ENCODE results near the gene FOXP1.

The FOXP1 gene

DNA sequence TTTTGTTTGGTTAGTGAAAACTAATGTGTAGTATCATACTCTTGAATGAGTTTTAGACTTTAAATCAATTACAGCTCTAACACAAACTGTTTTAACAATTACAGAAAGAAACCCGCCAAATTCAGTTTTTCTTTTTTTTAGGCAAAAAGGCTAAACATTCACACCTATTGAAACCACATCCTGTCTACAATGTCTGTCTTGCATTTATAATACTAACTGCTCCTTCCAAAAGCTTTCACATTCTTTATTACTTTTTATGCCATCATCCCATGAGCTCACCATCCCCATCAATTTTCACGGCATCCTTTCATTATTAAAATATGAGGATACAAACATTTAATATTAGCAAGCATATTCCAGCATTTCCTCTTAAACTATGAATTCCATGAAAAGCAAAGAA, 593.3 kb downstream of the FOXP1 start:
- TF ChIP-seq FOXK2 (IDR thresholded peaks at IDR 0.05) (no peak), ARNT (IDR thresholded peaks at IDR 0.05) (no peak), SUZ12 (IDR thresholded peaks at IDR 0.05) (no peak), ELF4 (IDR thresholded peaks at IDR 0.05) (no peak), CTBP1 (IDR thresholded peaks at IDR 0.05; ENCODE audit: borderline replicate concordance) (no peak), FOXM1 (IDR thresholded peaks at IDR 0.05; ENCODE audit: borderline replicate concordance) (no peak), SP1 (IDR thresholded peaks at IDR 0.05) (no peak), LEF1 (IDR thresholded peaks at IDR 0.05; ENCODE audit: borderline replicate concordance) (no peak), BHLHE40 (IDR thresholded peaks at IDR 0.05; ENCODE audit: borderline replicate concordance) (no peak), ZNF384 (IDR thresholded peaks at IDR 0.05) (no peak), FOXA1 (IDR thresholded peaks at IDR 0.05) (no peak), TARDBP (IDR thresholded peaks at IDR 0.05) (no peak), HDGF (IDR thresholded peaks at IDR 0.05; ENCODE audit: borderline replicate concordance) (no peak)
- TF ChIP-seq, protein P1, sequence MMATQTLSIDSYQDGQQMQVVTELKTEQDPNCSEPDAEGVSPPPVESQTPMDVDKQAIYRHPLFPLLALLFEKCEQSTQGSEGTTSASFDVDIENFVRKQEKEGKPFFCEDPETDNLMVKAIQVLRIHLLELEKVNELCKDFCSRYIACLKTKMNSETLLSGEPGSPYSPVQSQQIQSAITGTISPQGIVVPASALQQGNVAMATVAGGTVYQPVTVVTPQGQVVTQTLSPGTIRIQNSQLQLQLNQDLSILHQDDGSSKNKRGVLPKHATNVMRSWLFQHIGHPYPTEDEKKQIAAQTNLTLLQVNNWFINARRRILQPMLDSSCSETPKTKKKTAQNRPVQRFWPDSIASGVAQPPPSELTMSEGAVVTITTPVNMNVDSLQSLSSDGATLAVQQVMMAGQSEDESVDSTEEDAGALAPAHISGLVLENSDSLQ (IDR thresholded peaks at IDR 0.05) = no peak
- ChIA-PET CTCF (interaction anchor here (0.6 kb wide), 1 partner anchor 614 kb away, joined by 3 read pairs; no protein-coding TSS in a partner anchor), POLR2A (no interaction called here)
- DNase-seq (ENCODE audit: extremely low spot score) = no peak

DNA sequence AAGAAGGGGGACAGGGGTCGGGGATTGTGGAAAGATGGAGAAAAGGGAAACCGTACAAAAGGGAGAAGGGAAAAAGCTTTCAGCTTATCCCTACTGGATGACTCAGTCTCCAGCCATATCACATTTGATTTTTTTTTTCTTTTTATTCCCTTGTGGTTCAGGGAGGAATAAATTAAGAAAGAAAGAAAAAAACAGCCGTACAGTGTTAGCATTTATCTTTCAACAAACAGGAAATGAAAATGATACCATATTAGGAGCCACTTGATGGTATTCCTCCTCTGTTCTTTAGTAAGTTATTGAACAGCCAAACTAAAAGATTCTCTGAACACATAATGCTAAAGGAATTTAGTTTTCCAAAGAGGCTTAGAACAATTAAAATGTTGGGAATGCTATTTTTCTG, 594.4 kb downstream of the FOXP1 start:
- TF ChIP-seq FOXM1 (IDR thresholded peaks at IDR 0.05; ENCODE audit: borderline replicate concordance) (no peak), HDGF (IDR thresholded peaks at IDR 0.05; ENCODE audit: borderline replicate concordance) (no peak), TARDBP (IDR thresholded peaks at IDR 0.05) (no peak), FOXA1 (IDR thresholded peaks at IDR 0.05) (no peak), CTBP1 (IDR thresholded peaks at IDR 0.05; ENCODE audit: borderline replicate concordance) (no peak), L3MBTL2 (conservative IDR thresholded peaks at IDR 0.05) (no peak), SP1 (IDR thresholded peaks at IDR 0.05) (no peak), SUZ12 (IDR thresholded peaks at IDR 0.05) (no peak), FOXK2 (IDR thresholded peaks at IDR 0.05) (no peak)
- ChIA-PET POLR2A (no interaction called here), CTCF (no interaction called here)
- no peak for DNase-seq (ENCODE audit: extremely low spot score)

DNA sequence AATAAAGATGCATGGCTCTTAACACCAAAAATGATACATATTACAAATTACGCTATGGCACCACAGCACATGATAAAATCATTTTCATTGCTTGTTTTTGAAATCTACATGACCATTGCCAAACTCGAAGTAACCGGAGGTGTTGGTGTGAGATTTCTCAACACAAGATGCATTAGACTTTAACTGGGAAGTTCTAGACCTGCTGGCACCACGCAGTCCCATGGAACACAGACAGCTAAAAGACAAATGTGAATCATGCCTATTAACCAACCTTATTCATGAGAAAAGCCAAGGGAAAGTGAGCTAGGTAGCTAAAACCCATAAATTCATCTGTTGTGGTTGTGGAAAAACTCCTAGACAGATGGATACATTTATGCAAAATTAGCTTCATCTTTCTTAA, 595.4 kb downstream of the FOXP1 start:
- no peak for TF ChIP-seq ELF4 (IDR thresholded peaks at IDR 0.05)
- TF ChIP-seq, protein P1 (IDR thresholded peaks at IDR 0.05) = no peak
- TF ChIP-seq ARNT (IDR thresholded peaks at IDR 0.05) = no peak
- no peak for TF ChIP-seq ZNF384 (IDR thresholded peaks at IDR 0.05)
- TF ChIP-seq FOXM1 (IDR thresholded peaks at IDR 0.05; ENCODE audit: borderline replicate concordance) = no peak
- TF ChIP-seq CTBP1 (IDR thresholded peaks at IDR 0.05; ENCODE audit: borderline replicate concordance) = no peak
- TF ChIP-seq NFRKB (IDR thresholded peaks at IDR 0.05) = no peak
- no peak for TF ChIP-seq BHLHE40 (IDR thresholded peaks at IDR 0.05; ENCODE audit: borderline replicate concordance)
- CTCF ChIA-PET = no interaction called here
- POLR2A ChIA-PET = no interaction called here
- no peak for DNase-seq (ENCODE audit: extremely low spot score)

DNA sequence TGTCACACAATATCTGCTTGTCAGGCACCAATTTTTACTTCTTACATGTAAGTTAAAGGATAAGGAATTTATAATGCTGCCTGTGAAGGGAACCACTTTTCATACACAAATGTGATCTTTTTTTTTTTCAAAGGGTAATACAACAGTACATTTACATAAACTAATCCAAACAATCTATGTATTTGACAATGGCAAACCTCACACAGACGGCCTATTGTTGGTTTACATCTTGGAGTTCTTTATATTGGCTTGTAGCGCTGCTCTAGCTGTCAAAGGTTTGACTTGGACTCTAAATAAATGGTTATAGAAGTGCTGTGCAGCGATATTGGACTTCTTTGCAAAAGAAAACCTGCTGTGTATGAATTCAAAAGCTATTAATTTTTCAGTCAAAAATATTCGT, 598.0 kb downstream of the FOXP1 start:
- no peak for DNase-seq (ENCODE audit: extremely low spot score)
- CTCF ChIA-PET = interaction anchor here (0.9 kb wide), 1 partner anchor 97 kb away, joined by 4 read pairs; no protein-coding TSS in a partner anchor
- TF ChIP-seq ELF4 (IDR thresholded peaks at IDR 0.05) = no peak
- POLR2A ChIA-PET = no interaction called here

DNA sequence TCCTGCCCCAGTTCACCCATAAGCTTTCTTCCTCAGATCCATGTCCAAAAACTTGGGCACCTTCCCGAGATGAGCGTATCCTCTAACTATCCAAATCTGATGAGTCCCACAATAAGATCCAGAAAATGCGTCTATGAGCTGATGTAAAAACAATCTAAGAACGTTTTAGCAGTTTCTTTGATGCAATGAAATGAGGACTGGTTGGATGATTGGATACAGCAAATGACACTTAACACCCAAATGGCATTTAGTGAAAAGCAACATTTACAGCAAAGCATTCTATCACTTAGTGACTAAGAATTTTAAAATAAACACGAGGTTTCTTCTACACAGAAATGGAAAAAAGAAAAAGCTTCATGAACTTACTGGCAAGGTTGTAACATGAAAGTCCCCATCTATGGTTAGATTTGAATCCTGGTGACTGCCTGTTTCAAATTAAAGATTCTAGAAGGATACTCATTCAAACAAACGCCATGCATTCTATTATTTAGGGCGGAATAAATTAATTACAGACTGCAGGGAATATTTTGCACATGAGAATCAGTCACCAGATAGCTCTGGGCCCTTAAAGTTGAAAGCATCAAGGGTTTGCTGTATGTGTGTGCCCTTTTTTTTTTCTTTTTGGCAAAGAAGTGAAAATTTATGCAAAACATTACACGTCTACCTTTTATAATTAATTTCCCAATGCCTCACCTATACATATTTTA, 598.6 kb downstream of the FOXP1 start:
- no peak for DNase-seq (ENCODE audit: extremely low spot score)
- POLR2A ChIA-PET = no interaction called here
- TF ChIP-seq SP1 (IDR thresholded peaks at IDR 0.05) (no peak), NFRKB (IDR thresholded peaks at IDR 0.05) (no peak), FOXK2 (IDR thresholded peaks at IDR 0.05) (no peak), LEF1 (IDR thresholded peaks at IDR 0.05; ENCODE audit: borderline replicate concordance) (no peak), ARNT (IDR thresholded peaks at IDR 0.05) (no peak), FOXA1 (IDR thresholded peaks at IDR 0.05) (no peak), TARDBP (IDR thresholded peaks at IDR 0.05) (no peak), HDGF (IDR thresholded peaks at IDR 0.05; ENCODE audit: borderline replicate concordance) (no peak), SUZ12 (IDR thresholded peaks at IDR 0.05) (no peak), L3MBTL2 (conservative IDR thresholded peaks at IDR 0.05) (no peak), ZNF384 (IDR thresholded peaks at IDR 0.05) (no peak)
- TF ChIP-seq, protein P1 (IDR thresholded peaks at IDR 0.05) = no peak
- CTCF ChIA-PET = interaction anchor here (0.9 kb wide), 1 partner anchor 97 kb away, joined by 4 read pairs; no protein-coding TSS in a partner anchor

DNA sequence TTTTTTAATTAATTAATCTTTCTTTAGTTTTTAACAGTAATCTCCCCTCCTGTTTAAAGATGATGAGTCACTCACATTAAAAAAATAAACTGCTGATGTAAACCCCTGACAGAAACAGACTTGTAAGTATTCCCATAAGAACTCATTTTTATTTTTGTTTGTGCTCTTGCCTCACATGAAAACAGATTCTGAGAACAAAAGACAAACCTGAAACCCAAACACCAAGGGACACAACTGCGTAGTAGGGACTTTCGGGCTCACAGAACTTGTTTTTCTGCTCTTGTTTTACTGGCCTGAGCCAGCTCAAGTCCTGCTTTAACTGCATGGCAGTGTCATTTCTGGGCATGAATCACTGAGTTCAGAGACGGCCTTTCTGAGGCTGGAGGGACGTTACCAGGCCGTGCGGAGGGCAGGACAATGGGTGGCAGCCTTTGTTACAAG, 600.8 kb downstream of the FOXP1 start:
- ChIA-PET POLR2A (no interaction called here), CTCF (interaction anchor here (0.6 kb wide), 1 partner anchor 1896 kb away, joined by 5 read pairs; no protein-coding TSS in a partner anchor)
- peak; percentile 14 for DNase-seq (ENCODE audit: extremely low spot score)
- TF ChIP-seq ARNT (IDR thresholded peaks at IDR 0.05) = no peak
- TF ChIP-seq FOXM1 (IDR thresholded peaks at IDR 0.05; ENCODE audit: borderline replicate concordance) = no peak
- TF ChIP-seq HDGF (IDR thresholded peaks at IDR 0.05; ENCODE audit: borderline replicate concordance) = no peak
- no peak for TF ChIP-seq TARDBP (IDR thresholded peaks at IDR 0.05)
- no peak for TF ChIP-seq CTBP1 (IDR thresholded peaks at IDR 0.05; ENCODE audit: borderline replicate concordance)
- TF ChIP-seq NFRKB (IDR thresholded peaks at IDR 0.05) = no peak
- no peak for TF ChIP-seq ELF4 (IDR thresholded peaks at IDR 0.05)
- TF ChIP-seq SUZ12 (IDR thresholded peaks at IDR 0.05) = no peak
- TF ChIP-seq L3MBTL2 (conservative IDR thresholded peaks at IDR 0.05) = no peak
- no peak for TF ChIP-seq BHLHE40 (IDR thresholded peaks at IDR 0.05; ENCODE audit: borderline replicate concordance)
- TF ChIP-seq FOXA1 (IDR thresholded peaks at IDR 0.05) = no peak
- TF ChIP-seq ZNF384 (IDR thresholded peaks at IDR 0.05) = no peak
- TF ChIP-seq FOXK2 (IDR thresholded peaks at IDR 0.05) = no peak
- TF ChIP-seq SP1 (IDR thresholded peaks at IDR 0.05) = no peak
- TF ChIP-seq, protein P1 (IDR thresholded peaks at IDR 0.05) = no peak

Data from HEK293T (cell line).